ENCODE data around the gene CBX8. TPM values are rescaled to one million over a fixed set of nuclear protein-coding genes. Genes with fewer than 3 reads are reported as not detected.

Gene CBX8
- total RNA-seq, 1 donor from 2014 or later = 6.1 TPM

DNA sequence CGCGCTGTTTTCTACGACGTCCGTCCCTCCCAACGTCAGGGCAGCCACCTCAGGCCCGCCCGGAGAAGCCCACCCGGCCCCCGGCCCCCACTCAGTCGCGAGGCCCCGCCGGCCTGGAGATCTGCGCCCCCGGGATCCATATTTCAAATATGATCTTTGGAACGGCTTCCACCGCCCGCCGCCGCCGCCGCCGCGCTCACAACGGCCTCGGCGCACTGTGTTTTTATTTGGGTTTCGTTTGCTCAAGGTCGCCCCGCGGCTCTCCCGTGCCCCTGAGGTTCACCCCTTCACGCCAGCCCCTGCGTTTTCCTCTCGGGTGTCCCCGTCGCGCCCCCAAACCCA is 46.6 kb upstream of the CBX8 start:
- Mint-ChIP-seq H3K27me3 (ENCODE audit: low read depth) (peaks cover 17% of the 10 kb centered on the region), H3K4me3 (ENCODE audit: unreplicated experiment) (peak overlapping the region; percentile 73), H3K4me1 (ENCODE audit: low read depth) (peaks cover 28% of the 10 kb centered on the region), H3K9me3 (ENCODE audit: low read depth) (no peaks in the 10 kb centered on the region), H3K27ac (ENCODE audit: unreplicated experiment) (peak overlapping the region; percentile 27), H3K36me3 (ENCODE audit: low read depth) (no peaks in the 10 kb centered on the region)
- DNase-seq (ENCODE audit: low spot score) = no peak
- TF ChIP-seq CTCF (IDR thresholded peaks at IDR 0.05) = no peak

DNA sequence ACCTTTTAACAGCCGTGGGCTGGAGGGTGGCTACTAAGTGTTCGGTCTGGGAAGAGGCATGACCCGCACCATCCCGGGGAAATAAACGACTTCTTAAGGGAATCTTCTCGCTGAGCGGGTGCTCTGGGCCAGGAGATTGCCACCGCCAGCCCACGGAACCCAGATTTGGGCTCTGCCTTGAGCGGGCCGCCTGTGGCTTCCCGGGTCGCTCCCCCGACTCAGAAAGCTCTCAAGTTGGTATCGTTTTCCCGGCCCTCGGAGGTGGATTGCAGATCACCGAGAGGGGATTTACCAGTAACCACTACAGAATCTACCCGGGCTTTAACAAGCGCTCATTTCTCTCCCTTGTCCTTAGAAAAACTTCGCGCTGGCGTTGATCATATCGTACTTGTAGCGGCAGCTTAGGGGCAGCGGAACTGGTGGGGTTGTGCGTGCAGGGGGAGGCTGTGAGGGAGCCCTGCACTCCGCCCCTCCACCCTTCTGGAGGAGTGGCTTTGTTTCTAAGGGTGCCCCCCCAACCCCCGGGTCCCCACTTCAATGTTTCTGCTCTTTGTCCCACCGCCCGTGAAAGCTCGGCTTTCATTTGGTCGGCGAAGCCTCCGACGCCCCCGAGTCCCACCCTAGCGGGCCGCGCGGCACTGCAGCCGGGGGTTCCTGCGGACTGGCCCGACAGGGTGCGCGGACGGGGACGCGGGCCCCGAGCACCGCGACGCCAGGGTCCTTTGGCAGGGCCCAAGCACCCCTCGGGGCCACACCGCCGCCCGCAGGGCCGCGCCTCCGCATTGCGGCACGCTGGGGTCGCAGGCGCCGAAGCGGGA is 46.0 kb upstream of the CBX8 start:
- Mint-ChIP-seq H3K4me1 (ENCODE audit: low read depth) (peaks cover 33% of the 10 kb centered on the region), H3K36me3 (ENCODE audit: low read depth) (peaks cover 1% of the 10 kb centered on the region), H3K9me3 (ENCODE audit: low read depth) (no peaks in the 10 kb centered on the region), H3K27ac (ENCODE audit: unreplicated experiment) (no peak overlapping the region), H3K4me3 (ENCODE audit: unreplicated experiment) (peak overlapping the region; percentile 28), H3K27me3 (ENCODE audit: low read depth) (peaks cover 17% of the 10 kb centered on the region)
- peak; percentile 23 for TF ChIP-seq CTCF (IDR thresholded peaks at IDR 0.05)
- DNase-seq (ENCODE audit: low spot score) = no peak

DNA sequence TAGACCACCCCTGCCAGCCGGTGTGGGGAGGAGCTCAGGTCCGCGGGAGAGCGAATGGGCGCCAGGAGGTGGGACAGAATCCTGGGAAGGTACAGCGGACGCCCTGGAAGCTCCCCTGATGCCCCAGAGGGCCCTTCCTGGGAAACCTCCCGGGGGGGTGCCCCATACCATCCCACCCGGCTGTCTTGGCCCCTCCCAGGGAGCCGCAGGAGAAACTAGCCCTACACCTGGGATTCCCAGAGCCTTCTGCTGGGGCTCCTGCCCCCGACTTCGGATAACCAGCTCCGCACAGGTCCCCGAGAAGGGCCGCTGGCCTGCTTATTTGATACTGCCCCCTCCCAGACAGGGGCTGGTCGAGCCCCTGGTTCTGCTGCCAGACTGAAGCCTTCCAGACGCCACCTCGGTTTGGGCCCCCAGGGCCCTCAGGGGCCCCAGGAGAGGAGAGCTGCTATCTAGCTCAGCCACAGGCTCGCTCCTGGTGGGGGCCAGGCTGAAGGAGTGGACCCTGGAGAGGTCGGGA is 45.3 kb upstream of the CBX8 start:
- Mint-ChIP-seq H3K4me3 (ENCODE audit: unreplicated experiment) (no peak overlapping the region), H3K27ac (ENCODE audit: unreplicated experiment) (no peak overlapping the region), H3K4me1 (ENCODE audit: low read depth) (peaks cover 40% of the 10 kb centered on the region), H3K36me3 (ENCODE audit: low read depth) (peaks cover 1% of the 10 kb centered on the region), H3K9me3 (ENCODE audit: low read depth) (no peaks in the 10 kb centered on the region), H3K27me3 (ENCODE audit: low read depth) (peaks cover 17% of the 10 kb centered on the region)
- no peak for DNase-seq (ENCODE audit: low spot score)
- TF ChIP-seq CTCF (IDR thresholded peaks at IDR 0.05) = no peak

DNA sequence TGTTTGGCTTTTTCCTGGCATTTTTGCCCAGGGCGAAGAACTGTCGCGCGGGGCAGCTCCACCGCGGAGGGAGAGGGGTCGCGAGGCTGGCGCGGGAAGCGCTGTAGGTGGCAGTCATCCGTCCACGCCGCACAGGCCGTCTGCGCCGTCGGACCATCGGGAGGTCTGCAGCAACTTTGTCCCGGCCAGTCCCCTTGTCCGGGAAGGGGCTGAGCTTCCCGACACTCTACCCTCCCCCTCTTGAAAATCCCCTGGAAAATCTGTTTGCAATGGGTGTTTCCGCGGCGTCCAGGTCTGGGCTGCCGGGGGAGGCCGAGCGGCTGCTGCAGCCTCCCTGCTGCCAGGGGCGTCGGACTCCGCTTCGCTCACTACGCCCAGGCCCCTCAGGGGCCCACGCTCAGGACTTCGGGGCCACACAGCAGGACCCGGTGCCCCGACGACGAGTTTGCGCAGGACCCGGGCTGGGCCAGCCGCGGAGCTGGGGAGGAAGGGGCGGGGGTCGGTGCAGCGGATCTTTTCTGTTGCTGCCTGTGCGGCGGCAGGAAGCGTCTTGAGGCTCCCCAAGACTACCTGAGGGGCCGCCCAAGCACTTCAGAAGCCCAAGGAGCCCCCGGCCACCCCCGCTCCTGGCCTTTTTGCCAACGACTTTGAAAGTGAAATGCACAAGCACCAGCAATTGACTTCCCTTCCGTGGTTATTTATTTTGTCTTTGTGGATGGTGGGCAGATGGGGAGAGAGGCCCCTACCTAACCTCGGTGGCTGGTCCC is 44.7 kb upstream of the CBX8 start:
- Mint-ChIP-seq H3K9me3 (ENCODE audit: low read depth) (no peaks in the 10 kb centered on the region), H3K4me3 (ENCODE audit: unreplicated experiment) (no peak overlapping the region), H3K36me3 (ENCODE audit: low read depth) (peaks cover 1% of the 10 kb centered on the region), H3K4me1 (ENCODE audit: low read depth) (peaks cover 45% of the 10 kb centered on the region), H3K27me3 (ENCODE audit: low read depth) (peaks cover 17% of the 10 kb centered on the region), H3K27ac (ENCODE audit: unreplicated experiment) (no peak overlapping the region)
- DNase-seq (ENCODE audit: low spot score) = no peak
- TF ChIP-seq CTCF (IDR thresholded peaks at IDR 0.05) = no peak

DNA sequence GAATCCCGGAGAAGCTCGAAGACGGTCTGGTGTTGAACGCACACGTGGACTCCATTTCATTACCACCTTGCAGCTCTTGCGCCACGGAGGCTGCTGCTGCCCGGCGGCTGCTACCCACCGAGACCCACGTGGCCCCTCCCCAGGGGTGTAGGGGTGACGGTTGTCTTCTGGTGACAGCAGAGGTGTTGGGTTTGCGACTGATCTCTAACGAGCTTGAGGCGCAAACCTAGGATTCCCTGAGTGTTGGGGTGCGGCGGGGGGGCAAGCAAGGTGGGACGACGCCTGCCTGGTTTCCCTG is 44.1 kb upstream of the CBX8 start:
- no peak for TF ChIP-seq CTCF (IDR thresholded peaks at IDR 0.05)
- peaks cover 1% of the 10 kb centered on the region for H3K36me3 Mint-ChIP-seq (ENCODE audit: low read depth)
- no peak overlapping the region for H3K27ac Mint-ChIP-seq (ENCODE audit: unreplicated experiment)
- H3K9me3 Mint-ChIP-seq (ENCODE audit: low read depth) = no peaks in the 10 kb centered on the region
- H3K4me1 Mint-ChIP-seq (ENCODE audit: low read depth) = peaks cover 47% of the 10 kb centered on the region
- H3K27me3 Mint-ChIP-seq (ENCODE audit: low read depth) = peaks cover 17% of the 10 kb centered on the region
- no peak overlapping the region for H3K4me3 Mint-ChIP-seq (ENCODE audit: unreplicated experiment)
- DNase-seq (ENCODE audit: low spot score) = no peak
